H1 (cell line): ENCODE results near the gene MCC. TPM values are rescaled to one million over a fixed set of nuclear protein-coding genes. Genes with fewer than 3 reads are reported as not detected.

Source experiments
- KDM4A ChIP-seq: IDR thresholded peaks from one replicate; pipeline ENCODE4 v1.7.1; 2012; ENCODE audit warnings: low read depth, mild to moderate bottlenecking, moderate library complexity, low read length, inconsistent platforms; ENCODE audit not compliant: severe bottlenecking
- SP2 ChIP-seq: IDR thresholded peaks from 2 replicates; pipeline ENCODE4 v1.6.1; 2012; ENCODE audit warnings: mild to moderate bottlenecking, low read length, inconsistent platforms
- TAF1 ChIP-seq: IDR thresholded peaks from 2 replicates; pipeline ENCODE4 v1.6.1; 2011; ENCODE audit warnings: mild to moderate bottlenecking, low read depth, low read length
- polyA plus RNA-seq, 7 experiments: library from polyadenylated mRNA; depleted of rRNA in 3 of 7; stranded (reverse) in 5 of 7; unstranded in 2 of 7; fragments of >200 nt in 5 of 7; fragments of 200-250 nt in 2 of 7; gene quantifications; 1 replicate in 5 of 7; 2 replicates in 1 of 7; 4 replicates in 1 of 7; pipeline versions ENCODE4 v1.2.1 to v1.2.3, GENCODE V29; 2011 to 2013; ENCODE audit warnings: missing spikeins in 2 of 7, mixed read lengths in 2 of 7
- total RNA-seq: library from RNA; stranded (reverse); fragmentation: NEBNext Ultra II Directional; extraction: Animal tissue kit (Norgen Biotek cat#: 25700); gene quantifications from 2 replicates; pipeline ENCODE4 v1.2.1, GENCODE V29; 2021
- TF ChIP-seq, protein P1 (sequence below): IDR thresholded peaks from 2 replicates; pipeline ENCODE4 v1.6.1; 2011; ENCODE audit warnings: low read length, improper control_type of control experiment

The MCC gene
- total and polyA plus RNA-seq, 2 of the 8 experiments (the other 6 are each of a cell fraction or from before 2014, with no cell fraction given), result 2.6 to 18.3 TPM

GRCh38 chr5:113236536-113237288, 251.5 kb downstream of the MCC start (continued):
- TF ChIP-seq, protein P1, sequence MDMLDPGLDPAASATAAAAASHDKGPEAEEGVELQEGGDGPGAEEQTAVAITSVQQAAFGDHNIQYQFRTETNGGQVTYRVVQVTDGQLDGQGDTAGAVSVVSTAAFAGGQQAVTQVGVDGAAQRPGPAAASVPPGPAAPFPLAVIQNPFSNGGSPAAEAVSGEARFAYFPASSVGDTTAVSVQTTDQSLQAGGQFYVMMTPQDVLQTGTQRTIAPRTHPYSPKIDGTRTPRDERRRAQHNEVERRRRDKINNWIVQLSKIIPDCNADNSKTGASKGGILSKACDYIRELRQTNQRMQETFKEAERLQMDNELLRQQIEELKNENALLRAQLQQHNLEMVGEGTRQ, result no peak
- no peak for TF ChIP-seq SP2
- TF ChIP-seq KDM4A, result no peak
- TF ChIP-seq TAF1, result no peak
